Measurements from ENCODE around the gene TESK1. TPM values are rescaled to one million over a fixed set of nuclear protein-coding genes. Genes with fewer than 3 reads are reported as not detected.

Gene TESK1
- total RNA-seq: 63.5 and 76.8 TPM in 2 replicates
- 75.2 TPM for polyA plus RNA-seq (2012)

- peak; percentile 77 for DNase-seq (ENCODE audit: low read depth)
These were observed at the start of gene TESK1 for GRCh38 chr9:35604578-35605350. TSS of gene TESK1 (plus strand) at chr9:35605262. CDS start at chr9:35605620, 358 bp downstream.

- no peak for DNase-seq (ENCODE audit: low read depth)
These were observed 49.2 kb upstream of the TESK1 start for GRCh38 chr9:35555881-35556280.

- DNase-seq (ENCODE audit: low read depth): no peak
These were observed 48.3 kb upstream of the TESK1 start for GRCh38 chr9:35556776-35557175.

- DNase-seq (ENCODE audit: low read depth): no peak
These were observed 47.7 kb upstream of the TESK1 start for GRCh38 chr9:35557320-35557719.

- no peak for DNase-seq (ENCODE audit: low read depth)
These were observed 46.9 kb upstream of the TESK1 start for GRCh38 chr9:35558185-35558584.

- no peak for DNase-seq (ENCODE audit: low read depth)
These were observed 45.1 kb upstream of the TESK1 start for GRCh38 chr9:35559792-35560530.

- DNase-seq (ENCODE audit: low read depth): no peak
These were observed 44.3 kb upstream of the TESK1 start for GRCh38 chr9:35560625-35561337.

- DNase-seq (ENCODE audit: low read depth): no peak
These were observed 43.4 kb upstream of the TESK1 start for GRCh38 chr9:35561468-35562261.

GRCh38 chr9:35562895-35563780, 41.9 kb upstream of the TESK1 start:
- no peak for DNase-seq (ENCODE audit: low read depth)

- no peak for DNase-seq (ENCODE audit: low read depth)
These were observed 41.3 kb upstream of the TESK1 start for GRCh38 chr9:35563791-35564197.

- DNase-seq (ENCODE audit: low read depth): peak; percentile 65
These were observed 40.4 kb upstream of the TESK1 start for GRCh38 chr9:35564658-35565061.

GRCh38 chr9:35566417-35566816, 38.6 kb upstream of the TESK1 start:
- DNase-seq (ENCODE audit: low read depth): peak; percentile 98

- DNase-seq (ENCODE audit: low read depth): peak; percentile 89
These were observed 36.9 kb upstream of the TESK1 start for GRCh38 chr9:35568196-35568595.

- DNase-seq (ENCODE audit: low read depth): no peak
These were observed 35.9 kb upstream of the TESK1 start for GRCh38 chr9:35569206-35569605.

- DNase-seq (ENCODE audit: low read depth): no peak
These were observed 34.2 kb upstream of the TESK1 start for GRCh38 chr9:35570709-35571504.

- no peak for DNase-seq (ENCODE audit: low read depth)
These were observed 30.4 kb upstream of the TESK1 start for GRCh38 chr9:35574578-35575122.

GRCh38 chr9:35575478-35575877, 29.6 kb upstream of the TESK1 start:
- DNase-seq (ENCODE audit: low read depth): no peak

GRCh38 chr9:35577486-35577885, 27.6 kb upstream of the TESK1 start:
- no peak for DNase-seq (ENCODE audit: low read depth)

- no peak for DNase-seq (ENCODE audit: low read depth)
These were observed 25.9 kb upstream of the TESK1 start for GRCh38 chr9:35579130-35579529.

Measured in myocyte (in vitro differentiated cells).